PC-3 (cell line): Measurements from ENCODE around the gene IFFO2.

Experiments
- EZH2 ChIP-seq: fragments of 300-600 bp; sonication (generic); IDR thresholded peaks from one replicate; pipeline ENCODE4 v1.6.1; 2017; ENCODE audit warnings: antibody characterized with exemption, mild to moderate bottlenecking, low read length; ENCODE audit not compliant: unreplicated experiment
- EZH2phosphoT487 ChIP-seq: fragments of 300-600 bp; sonication (generic); IDR thresholded peaks from 2 replicates; pipeline ENCODE4 v1.6.1; 2018; ENCODE audit warnings: mild to moderate bottlenecking, antibody characterized with exemption, low read length, borderline replicate concordance
- TF ChIP-seq, protein P1 (sequence below): fragments of 300-600 bp; sonication (generic); conservative IDR thresholded peaks from 2 replicates; pipeline ENCODE4 v1.5.1; 2017; ENCODE audit warnings: antibody characterized with exemption, low read depth, mild to moderate bottlenecking, low read length

DNA sequence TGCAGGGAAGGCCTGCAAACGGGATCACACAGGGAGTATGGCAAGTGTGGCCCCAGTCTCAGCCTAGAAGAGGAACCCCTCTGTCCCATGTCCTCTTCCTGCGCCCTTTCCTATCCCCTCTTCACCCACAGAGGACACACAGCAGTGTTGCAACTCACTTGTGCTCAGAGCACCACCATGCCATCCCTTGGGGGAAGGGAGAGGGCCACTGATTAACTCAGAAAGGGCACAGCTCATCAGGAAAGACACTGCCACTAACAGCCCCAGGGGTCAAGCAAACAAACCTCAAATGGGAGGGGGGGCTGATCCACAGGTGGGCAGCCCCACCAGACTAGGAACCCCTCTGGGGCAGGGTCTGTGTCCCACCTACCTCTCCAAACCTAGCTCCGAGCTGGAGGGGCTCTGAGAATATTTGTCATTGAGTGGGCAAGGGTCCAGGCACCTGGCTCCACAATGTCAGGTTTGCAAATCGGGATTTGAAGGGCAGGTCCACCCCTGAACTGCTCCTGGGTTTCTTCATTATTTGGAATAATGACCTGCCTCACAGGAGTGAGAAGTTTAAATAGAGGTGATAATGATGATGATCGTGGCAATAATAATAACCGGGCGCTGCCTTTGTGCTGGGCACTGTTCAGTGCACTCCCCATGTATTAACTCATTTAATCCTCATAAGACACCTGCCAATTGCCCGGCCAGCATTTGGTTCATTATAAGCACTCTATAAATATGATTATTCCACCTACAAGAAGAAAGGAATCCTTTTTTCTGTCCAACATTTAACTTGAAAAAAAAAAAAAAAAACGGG is 55.1 kb downstream of the IFFO2 start:
- TF ChIP-seq, protein P1, sequence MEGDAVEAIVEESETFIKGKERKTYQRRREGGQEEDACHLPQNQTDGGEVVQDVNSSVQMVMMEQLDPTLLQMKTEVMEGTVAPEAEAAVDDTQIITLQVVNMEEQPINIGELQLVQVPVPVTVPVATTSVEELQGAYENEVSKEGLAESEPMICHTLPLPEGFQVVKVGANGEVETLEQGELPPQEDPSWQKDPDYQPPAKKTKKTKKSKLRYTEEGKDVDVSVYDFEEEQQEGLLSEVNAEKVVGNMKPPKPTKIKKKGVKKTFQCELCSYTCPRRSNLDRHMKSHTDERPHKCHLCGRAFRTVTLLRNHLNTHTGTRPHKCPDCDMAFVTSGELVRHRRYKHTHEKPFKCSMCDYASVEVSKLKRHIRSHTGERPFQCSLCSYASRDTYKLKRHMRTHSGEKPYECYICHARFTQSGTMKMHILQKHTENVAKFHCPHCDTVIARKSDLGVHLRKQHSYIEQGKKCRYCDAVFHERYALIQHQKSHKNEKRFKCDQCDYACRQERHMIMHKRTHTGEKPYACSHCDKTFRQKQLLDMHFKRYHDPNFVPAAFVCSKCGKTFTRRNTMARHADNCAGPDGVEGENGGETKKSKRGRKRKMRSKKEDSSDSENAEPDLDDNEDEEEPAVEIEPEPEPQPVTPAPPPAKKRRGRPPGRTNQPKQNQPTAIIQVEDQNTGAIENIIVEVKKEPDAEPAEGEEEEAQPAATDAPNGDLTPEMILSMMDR, result no peak
- TF ChIP-seq EZH2phosphoT487 (no peak), EZH2 (no peak)
